A673 (cell line): ENCODE results near the gene GTF3C5.
"Not testable (repeated sequence)": the region's sequence is repeated elsewhere in the genome, so short reads cannot be mapped to it uniquely, and the experiment has no call there.

Experiments
- EZH2 ChIP-seq: fragments of 200-600 bp; sonication (generic); IDR thresholded peaks from 2 replicates; pipeline ENCODE4 v1.6.1; 2017; ENCODE audit warnings: borderline replicate concordance, low read depth, mild to moderate bottlenecking, mixed read lengths, antibody characterized with exemption, low read length; ENCODE audit not compliant: poor library complexity, severe bottlenecking
- TF ChIP-seq, protein P1 (sequence below): fragments of 300-800, 200-600 bp; sonication (generic); conservative IDR thresholded peaks from 2 replicates; pipeline ENCODE4 v1.5.1; 2017; ENCODE audit warnings: low read depth, mild to moderate bottlenecking, antibody characterized with exemption, low read length, moderate library complexity, mixed read lengths

DNA sequence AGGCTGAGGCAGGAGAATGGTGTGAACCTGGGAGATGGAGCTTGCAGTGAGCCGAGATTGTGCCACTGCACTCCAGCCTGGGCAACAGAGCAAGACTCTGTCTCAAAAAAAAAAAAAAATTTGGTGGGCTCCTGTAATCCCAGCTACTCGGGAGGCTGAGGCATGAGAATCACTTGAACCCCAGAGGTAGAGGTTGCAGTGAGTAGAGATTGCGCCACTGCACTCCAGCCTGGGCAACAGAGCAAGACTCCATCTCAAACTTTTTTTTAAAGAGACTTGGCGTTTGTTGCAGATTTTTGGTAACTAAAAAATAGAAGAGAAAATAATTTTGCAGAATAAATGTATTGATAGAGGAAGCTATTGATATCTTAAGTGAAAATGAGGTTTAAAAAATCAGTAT is 32.6 kb upstream of the GTF3C5 start:
- TF ChIP-seq, protein P1, sequence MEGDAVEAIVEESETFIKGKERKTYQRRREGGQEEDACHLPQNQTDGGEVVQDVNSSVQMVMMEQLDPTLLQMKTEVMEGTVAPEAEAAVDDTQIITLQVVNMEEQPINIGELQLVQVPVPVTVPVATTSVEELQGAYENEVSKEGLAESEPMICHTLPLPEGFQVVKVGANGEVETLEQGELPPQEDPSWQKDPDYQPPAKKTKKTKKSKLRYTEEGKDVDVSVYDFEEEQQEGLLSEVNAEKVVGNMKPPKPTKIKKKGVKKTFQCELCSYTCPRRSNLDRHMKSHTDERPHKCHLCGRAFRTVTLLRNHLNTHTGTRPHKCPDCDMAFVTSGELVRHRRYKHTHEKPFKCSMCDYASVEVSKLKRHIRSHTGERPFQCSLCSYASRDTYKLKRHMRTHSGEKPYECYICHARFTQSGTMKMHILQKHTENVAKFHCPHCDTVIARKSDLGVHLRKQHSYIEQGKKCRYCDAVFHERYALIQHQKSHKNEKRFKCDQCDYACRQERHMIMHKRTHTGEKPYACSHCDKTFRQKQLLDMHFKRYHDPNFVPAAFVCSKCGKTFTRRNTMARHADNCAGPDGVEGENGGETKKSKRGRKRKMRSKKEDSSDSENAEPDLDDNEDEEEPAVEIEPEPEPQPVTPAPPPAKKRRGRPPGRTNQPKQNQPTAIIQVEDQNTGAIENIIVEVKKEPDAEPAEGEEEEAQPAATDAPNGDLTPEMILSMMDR, result not testable (repeated sequence)
- TF ChIP-seq EZH2, result not testable (repeated sequence)
